Fibroblast of mammary gland (primary cell): ENCODE data around the gene LCN12.

Source experiments
- DNase-seq: peaks from one replicate; pipeline ENCODE4 v3.0.0-alpha.2; 2010; ENCODE audit warnings: low read depth
- H3K4me3 ChIP-seq: 2 replicates; pipeline ENCODE4 v1.5.1; 2011; ENCODE audit warnings: low read depth, mild to moderate bottlenecking, low read length, moderate library complexity; ENCODE audit not compliant: control insufficient read depth
- TF ChIP-seq, protein P1 (sequence below): conservative IDR thresholded peaks from 2 replicates; pipeline ENCODE4 v1.5.1; 2011; ENCODE audit warnings: low read depth, low read length, inconsistent platforms; ENCODE audit not compliant: control insufficient read depth, insufficient read depth

LCN12 gene

DNA sequence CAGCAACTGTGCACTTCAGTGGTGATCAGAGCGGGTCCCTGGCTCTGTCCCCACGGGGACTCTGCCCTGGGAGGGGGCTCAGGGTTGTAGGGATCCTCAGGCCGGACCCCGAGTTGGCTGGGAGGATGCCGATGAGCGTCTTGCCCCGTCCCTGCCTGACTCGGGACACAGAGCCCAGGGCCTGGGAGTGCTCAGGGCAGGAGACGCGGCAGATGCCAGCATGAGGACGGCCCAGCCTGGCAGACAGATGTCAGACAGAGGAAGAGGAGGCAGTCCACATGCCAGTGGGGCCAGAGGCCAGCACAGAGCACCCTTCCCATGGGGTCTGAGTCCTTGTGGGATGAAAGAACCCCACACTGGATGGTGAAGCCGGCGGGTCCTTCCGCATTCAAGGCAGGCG, 11.3 kb downstream of the LCN12 start:
- TF ChIP-seq, protein P1, sequence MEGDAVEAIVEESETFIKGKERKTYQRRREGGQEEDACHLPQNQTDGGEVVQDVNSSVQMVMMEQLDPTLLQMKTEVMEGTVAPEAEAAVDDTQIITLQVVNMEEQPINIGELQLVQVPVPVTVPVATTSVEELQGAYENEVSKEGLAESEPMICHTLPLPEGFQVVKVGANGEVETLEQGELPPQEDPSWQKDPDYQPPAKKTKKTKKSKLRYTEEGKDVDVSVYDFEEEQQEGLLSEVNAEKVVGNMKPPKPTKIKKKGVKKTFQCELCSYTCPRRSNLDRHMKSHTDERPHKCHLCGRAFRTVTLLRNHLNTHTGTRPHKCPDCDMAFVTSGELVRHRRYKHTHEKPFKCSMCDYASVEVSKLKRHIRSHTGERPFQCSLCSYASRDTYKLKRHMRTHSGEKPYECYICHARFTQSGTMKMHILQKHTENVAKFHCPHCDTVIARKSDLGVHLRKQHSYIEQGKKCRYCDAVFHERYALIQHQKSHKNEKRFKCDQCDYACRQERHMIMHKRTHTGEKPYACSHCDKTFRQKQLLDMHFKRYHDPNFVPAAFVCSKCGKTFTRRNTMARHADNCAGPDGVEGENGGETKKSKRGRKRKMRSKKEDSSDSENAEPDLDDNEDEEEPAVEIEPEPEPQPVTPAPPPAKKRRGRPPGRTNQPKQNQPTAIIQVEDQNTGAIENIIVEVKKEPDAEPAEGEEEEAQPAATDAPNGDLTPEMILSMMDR: no peak
- no peak for DNase-seq
- no peak overlapping the region for H3K4me3 ChIP-seq

DNA sequence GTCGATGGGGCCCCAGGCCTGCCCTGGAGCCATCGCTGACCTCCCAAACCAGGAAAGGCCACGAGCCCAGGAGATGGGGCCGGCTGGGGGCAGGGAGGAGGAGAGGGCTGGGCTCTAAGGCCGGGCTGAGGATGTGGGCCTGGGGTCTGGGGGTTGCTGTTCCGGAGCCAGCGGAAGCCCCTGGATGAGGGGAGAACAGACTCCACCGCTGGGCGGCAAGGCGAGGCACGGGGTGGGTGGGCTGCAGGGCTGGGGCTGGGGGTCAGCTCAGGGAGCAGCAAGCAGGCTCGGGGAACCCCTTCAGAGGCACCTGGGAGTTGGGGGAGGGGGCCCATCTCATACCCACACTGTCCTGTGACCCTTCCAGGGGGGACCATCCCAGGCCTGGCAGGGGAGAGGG, 11.7 kb downstream of the LCN12 start:
- no peak overlapping the region for H3K4me3 ChIP-seq
- DNase-seq: no peak
- TF ChIP-seq, protein P1: no peak

DNA sequence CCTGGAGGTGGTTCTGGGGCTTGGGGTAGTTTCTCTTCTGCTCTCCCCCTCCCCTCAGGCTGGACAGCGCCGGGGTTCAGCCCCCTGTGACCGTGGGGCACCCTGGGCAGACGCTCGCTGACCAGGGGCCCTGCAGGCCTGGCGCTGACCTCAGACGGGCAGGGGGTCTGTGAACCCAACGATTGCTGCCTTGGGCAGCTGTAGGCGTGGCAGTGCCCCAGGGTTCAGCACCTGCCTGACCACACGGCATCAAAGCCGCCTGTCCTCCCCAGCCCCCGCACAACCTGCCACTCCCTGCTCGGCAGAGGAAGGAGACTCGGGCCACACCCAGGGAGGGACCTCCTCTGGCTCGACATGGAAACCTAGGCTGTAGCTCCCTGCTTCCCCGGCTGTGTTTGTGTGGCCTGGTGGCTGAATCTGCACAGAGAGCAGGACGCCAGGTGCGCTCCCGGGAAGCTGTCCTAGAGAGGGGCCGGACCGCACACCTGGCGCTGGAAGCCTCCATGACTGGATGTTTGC, 12.2 kb downstream of the LCN12 start:
- DNase-seq: no peak
- TF ChIP-seq, protein P1: no peak
- no peak overlapping the region for H3K4me3 ChIP-seq

DNA sequence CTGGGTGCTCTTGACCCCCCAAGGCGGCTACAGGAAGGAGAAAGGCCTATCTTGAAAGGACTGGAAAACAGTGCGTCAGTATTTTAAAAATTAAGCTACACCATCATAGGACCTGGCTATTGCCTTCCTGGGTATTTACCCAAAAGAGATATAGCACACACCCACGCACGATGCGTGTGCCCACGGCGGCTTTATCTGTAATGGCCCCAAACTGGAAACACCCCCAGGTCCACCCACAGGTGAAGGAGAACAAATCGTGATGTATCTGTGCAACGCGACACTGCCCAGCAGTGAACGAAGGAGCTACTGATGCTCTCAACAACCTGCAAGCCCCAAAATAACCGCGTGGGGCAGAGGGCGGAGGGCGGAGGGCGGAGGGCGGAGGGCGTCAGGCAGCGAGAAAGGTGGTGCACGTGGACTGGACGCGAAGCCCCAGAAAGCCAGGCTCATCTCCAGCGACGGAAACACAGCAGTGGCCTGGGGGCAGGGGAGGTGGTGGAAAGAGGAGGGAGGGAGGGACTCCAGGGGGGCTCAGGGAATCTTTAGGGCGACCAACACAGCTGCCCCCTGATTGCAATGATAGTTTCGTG, 12.9 kb downstream of the LCN12 start:
- no peak overlapping the region for H3K4me3 ChIP-seq
- no peak for DNase-seq
- TF ChIP-seq, protein P1: no peak

DNA sequence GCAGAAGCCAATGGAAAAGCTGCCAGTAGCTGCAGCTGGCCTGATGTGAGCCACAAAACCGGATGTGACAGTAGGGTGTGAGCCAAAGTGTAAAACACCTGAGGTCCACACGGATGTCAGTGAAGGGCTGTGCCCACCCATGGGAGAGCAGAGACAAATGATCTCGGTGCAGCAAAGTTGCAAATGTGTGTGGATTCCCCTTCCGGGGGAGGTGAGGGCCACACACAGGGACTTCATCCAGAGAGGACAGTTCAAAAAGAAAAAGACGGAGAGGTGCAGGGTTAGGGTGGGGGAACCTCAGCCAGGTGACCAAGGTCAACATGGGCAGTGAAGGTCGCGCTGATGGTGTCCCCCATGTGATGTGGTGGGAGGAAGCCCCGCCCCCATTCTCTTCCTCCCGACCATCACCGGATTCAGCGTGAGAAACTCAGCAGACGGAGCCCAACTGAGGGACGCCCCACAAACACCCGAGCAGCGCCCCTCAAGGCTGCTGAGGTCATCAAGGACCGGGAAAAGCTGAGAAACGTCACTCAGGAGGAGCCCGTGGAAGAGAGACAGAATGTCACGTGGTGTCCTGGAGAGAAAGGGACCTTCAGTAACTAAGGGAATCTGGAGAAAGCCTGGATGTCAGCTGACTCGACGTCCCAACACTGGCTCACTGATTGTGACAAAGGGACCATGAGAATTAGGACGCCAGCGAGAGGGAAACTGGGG, 13.9 kb downstream of the LCN12 start:
- TF ChIP-seq, protein P1: no peak
- DNase-seq: no peak
- no peak overlapping the region for H3K4me3 ChIP-seq

DNA sequence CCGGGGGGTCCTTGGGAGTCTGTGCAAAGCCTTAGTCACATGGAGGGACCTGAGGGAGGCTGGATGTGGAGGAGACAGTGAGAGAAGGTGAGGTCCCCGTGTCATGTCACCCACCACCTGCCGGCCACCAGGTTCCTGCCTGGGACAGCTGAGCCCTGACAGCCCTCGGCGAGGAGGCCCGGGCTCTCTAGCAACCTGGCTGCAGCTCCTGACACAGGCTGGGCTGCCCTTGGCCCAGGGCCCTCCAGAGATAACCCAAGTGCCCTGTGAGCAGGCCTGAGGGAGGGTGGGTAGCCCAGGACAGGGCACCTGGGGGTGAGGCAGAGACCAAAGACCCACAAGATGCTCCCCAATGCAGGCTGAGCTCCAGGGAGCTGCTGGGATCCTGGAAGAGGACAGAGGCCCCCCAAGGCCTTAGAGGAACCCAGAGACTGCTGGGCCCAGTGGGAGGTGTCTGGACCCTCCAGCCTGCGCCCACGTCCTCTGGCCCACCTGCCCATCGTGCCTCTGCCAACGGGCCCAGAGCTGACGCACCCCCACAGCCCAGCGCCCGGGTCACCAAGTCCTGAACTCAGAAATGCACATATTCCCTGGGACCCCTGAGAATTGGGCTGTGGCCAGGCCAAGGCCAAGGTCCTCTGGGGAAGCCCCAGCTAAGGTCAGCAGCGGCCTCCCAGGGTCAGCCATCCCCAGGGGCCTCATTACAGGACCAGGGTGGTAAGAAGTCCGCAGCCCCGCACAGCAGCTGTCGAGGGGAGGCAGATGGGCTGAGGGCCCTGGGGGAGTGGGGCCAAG, 16.5 kb downstream of the LCN12 start:
- TF ChIP-seq, protein P1: no peak
- H3K4me3 ChIP-seq: no peak overlapping the region
- DNase-seq: no peak
